CD14-positive monocyte (primary cell): ENCODE data around the gene COL26A1. TPM values are rescaled to one million over a fixed set of nuclear protein-coding genes. Genes with fewer than 3 reads are reported as not detected.
"Not testable (repeated sequence)": the region's sequence is repeated elsewhere in the genome, so short reads cannot be mapped to it uniquely, and the experiment has no call there.

Experiments used
- DNase-seq, 3 donors: peaks; one replicate each; pipeline ENCODE4 v3.0.0-alpha.2; 2011 to 2022
- H2AFZ ChIP-seq: 2 replicates; pipeline ENCODE4 v1.6.0; 2012; ENCODE audit warnings: mild to moderate bottlenecking, low read depth, low read length, inconsistent platforms; ENCODE audit not compliant: insufficient read depth, poor library complexity, severe bottlenecking
- H3K27ac ChIP-seq, 2 donors: 1 replicate in 1 of 2; 2 replicates in 1 of 2; pipeline ENCODE4 v1.5.1; 2012 to 2013; ENCODE audit warnings: low read length in 2 of 2, control low read depth in 1 of 2, inconsistent platforms in 1 of 2, low read depth in 1 of 2, mild to moderate bottlenecking in 1 of 2
- H3K27me3 ChIP-seq, 2 donors: one replicate each; pipeline versions ENCODE4 v1.6.0 to v1.6.1; 2011 to 2013; ENCODE audit warnings: low read length in 2 of 2; ENCODE audit not compliant: control insufficient read depth in 2 of 2, insufficient read depth in 2 of 2
- H3K36me3 ChIP-seq, 2 donors: replicated peaks in 1 of 2; 1 replicate in 1 of 2; 2 replicates in 1 of 2; pipeline versions ENCODE4 v1.5.1 to v1.6.1; 2012 to 2013; ENCODE audit warnings: low read length in 2 of 2, control low read depth in 1 of 2, inconsistent platforms in 1 of 2, mild to moderate bottlenecking in 1 of 2; ENCODE audit not compliant: insufficient read depth in 2 of 2, control insufficient read depth in 1 of 2
- H3K4me1 ChIP-seq, 2 donors: 1 replicate in 1 of 2; 2 replicates in 1 of 2; pipeline versions ENCODE4 v1.5.1 to v1.6.1; 2012 to 2013; ENCODE audit warnings: low read length in 2 of 2, control low read depth in 1 of 2, inconsistent platforms in 1 of 2, mild to moderate bottlenecking in 1 of 2, moderate library complexity in 1 of 2; ENCODE audit not compliant: insufficient read depth in 2 of 2, control insufficient read depth in 1 of 2
- H3K4me2 ChIP-seq: replicated peaks from 2 replicates; pipeline ENCODE3; 2012; ENCODE audit warnings: low read length, moderate library complexity, mild to moderate bottlenecking; ENCODE audit not compliant: poor library complexity, severe bottlenecking; ENCODE audit errors: extremely low read depth
- H3K4me3 ChIP-seq, 3 experiments: fragments of 200-600 bp in 1 of 3; sonication (generic) in 1 of 3; replicated peaks in 1 of 3; 1 replicate in 2 of 3; 2 replicates in 1 of 3; pipeline ENCODE4 v1.5.1; 2011 to 2013; ENCODE audit warnings: low read length in 3 of 3, mild to moderate bottlenecking in 3 of 3, control low read depth in 2 of 3, low read depth in 2 of 3, inconsistent platforms in 1 of 3, moderate library complexity in 1 of 3
- H3K79me2 ChIP-seq: 2 replicates; pipeline ENCODE4 v1.6.0; 2012; ENCODE audit warnings: mild to moderate bottlenecking, control low read depth, inconsistent platforms, low read length, moderate library complexity; ENCODE audit not compliant: insufficient read depth
- H3K9ac ChIP-seq: 2 replicates; pipeline ENCODE4 v1.6.0; 2017; ENCODE audit warnings: low read length, mild to moderate bottlenecking; ENCODE audit not compliant: insufficient read depth, poor library complexity, severe bottlenecking
- H3K9me3 ChIP-seq, 2 donors: replicated peaks in 1 of 2; 1 replicate in 1 of 2; 2 replicates in 1 of 2; pipeline versions ENCODE4 v1.5.1 to v1.6.1; 2012 to 2013; ENCODE audit warnings: low read length in 2 of 2, control low read depth in 1 of 2; ENCODE audit not compliant: control insufficient read depth in 1 of 2, insufficient read depth in 1 of 2
- H4K20me1 ChIP-seq: 2 replicates; pipeline ENCODE4 v1.6.0; 2012; ENCODE audit warnings: mild to moderate bottlenecking, low read length, control low read depth, moderate library complexity; ENCODE audit not compliant: insufficient read depth
- H3K27ac Mint-ChIP-seq, 7 donors: one replicate each; pipeline ENCODE4 v1.8.0; 2020; ENCODE audit warnings: mild to moderate bottlenecking in 7 of 7, mixed read lengths in 7 of 7, moderate library complexity in 6 of 7, inconsistent platforms in 2 of 7
- H3K27me3 Mint-ChIP-seq, 3 donors: one replicate each; pipeline ENCODE4 v1.8.0; 2021 to 2022; ENCODE audit warnings: low read depth in 3 of 3, mild to moderate bottlenecking in 3 of 3, mixed read lengths in 3 of 3, moderate library complexity in 3 of 3, inconsistent platforms in 1 of 3
- H3K36me3 Mint-ChIP-seq, 2 donors: one replicate each; pipeline ENCODE4 v1.8.0; 2020; ENCODE audit warnings: mixed read lengths in 2 of 2, inconsistent platforms in 1 of 2, mild to moderate bottlenecking in 1 of 2
- H3K4me1 Mint-ChIP-seq: one replicate; pipeline ENCODE4 v1.8.0; 2020; ENCODE audit warnings: mild to moderate bottlenecking, mixed read lengths
- H3K4me3 Mint-ChIP-seq, 2 donors: one replicate each; pipeline ENCODE4 v1.8.0; 2020; ENCODE audit warnings: mild to moderate bottlenecking in 2 of 2, mixed read lengths in 2 of 2, moderate library complexity in 1 of 2
- H3K9me3 Mint-ChIP-seq, 7 donors: one replicate each; pipeline ENCODE4 v1.8.0; 2020 to 2022; ENCODE audit warnings: mixed read lengths in 7 of 7, mild to moderate bottlenecking in 6 of 7, moderate library complexity in 6 of 7, inconsistent platforms in 2 of 7
- CTCF ChIP-seq: fragments of 200-600 bp; IDR thresholded peaks from one replicate; pipeline ENCODE4 v1.8.0; 2022; ENCODE audit warnings: antibody characterized with exemption, mild to moderate bottlenecking
- WGBS: methylation state at CpG from one replicate; pipeline ENCODE4 v1.1.5; 2013; ENCODE audit warnings: missing lambda C conversion rate; ENCODE audit not compliant: insufficient coverage; 5-methylcytosine and 5-hydroxymethylcytosine counted together
- intact Hi-C, 2 donors: fragments of 100-400 bp; cut with micrococcal nuclease; formaldehyde crosslinking; loops; one replicate each; pipeline versions ENCODE4 v1.15.0 to v1.15.1; 2023
- polyA plus RNA-seq, 3 donors: library from polyadenylated mRNA; depleted of rRNA in 1 of 3; unstranded in 2 of 3; stranded (reverse) in 1 of 3; fragments of 300-500 nt in 2 of 3; fragments of >200 nt in 1 of 3; fragmentation: Illumina TruSeq in 2 of 3; gene quantifications; 1 replicate in 2 of 3; 2 replicates in 1 of 3; pipeline ENCODE4 v1.2.3, GENCODE V29; 2012 to 2021

COL26A1 gene
- polyA plus RNA-seq, 3 donors = not detected

GRCh38 chr7:101470668-101471487 lies 108.2 kb downstream of the COL26A1 start:
- no peak for DNase-seq
- Histone ChIP-seq H3K9ac (no peak overlapping the region), H3K4me3 (no peak overlapping the region), H2AFZ (no peak overlapping the region), H3K79me2 (no peaks in the 10 kb centered on the region), H3K9me3 (no peaks in the 10 kb centered on the region), H3K4me2 (no peak overlapping the region), H3K27me3 (no peaks in the 10 kb centered on the region), H3K27ac (no peak overlapping the region), H3K36me3 (no peaks in the 10 kb centered on the region), H4K20me1 (no peaks in the 10 kb centered on the region), H3K4me1 (no peaks in the 10 kb centered on the region)
- Mint-ChIP-seq H3K27ac (peak overlapping the region in 1 of 7 donors; percentile 21), H3K27me3 (peaks cover 0 to 2% (median 0%) of the 10 kb centered on the region in 3 donors), H3K36me3 (no peaks in the 10 kb centered on the region), H3K4me1 (peaks cover 7% of the 10 kb centered on the region), H3K4me3 (no peak overlapping the region), H3K9me3 (peaks cover 0 to 2% (median 0%) of the 10 kb centered on the region in 7 donors)
- WGBS = 93% methylated on average over 2 of the region's 9 CpGs
- no peak for TF ChIP-seq CTCF
- intact Hi-C loops = no loop called here

DNA sequence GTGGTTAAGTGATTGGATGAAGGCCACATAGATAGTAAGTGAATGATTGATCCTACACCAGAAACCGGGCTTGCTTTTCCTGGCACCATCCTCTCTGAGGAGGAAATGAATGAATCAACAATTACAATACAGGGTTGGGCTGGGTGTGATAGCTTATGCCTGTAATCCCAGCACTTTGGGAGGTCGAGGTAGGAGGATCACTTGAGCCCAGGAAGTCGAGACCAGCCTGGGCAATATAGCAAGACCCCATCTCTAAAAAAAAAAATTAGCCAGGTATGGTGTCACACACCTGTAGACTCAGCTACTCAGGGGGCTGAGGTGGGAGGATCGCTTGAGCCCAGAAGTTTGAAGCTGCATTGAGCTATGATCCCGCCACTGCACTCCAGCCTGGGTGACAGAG lies 111.5 kb downstream of the COL26A1 start:
- intact Hi-C loops = no loop called here
- H3K9me3 Mint-ChIP-seq = peaks cover 0 to 8% (median 5%) of the 10 kb centered on the region in 7 donors
- peaks cover 0 to 2% (median 0%) of the 10 kb centered on the region in 3 donors for H3K27me3 Mint-ChIP-seq
- Histone ChIP-seq H4K20me1 (no peaks in the 10 kb centered on the region), H2AFZ (no peak overlapping the region), H3K4me3 (no peak overlapping the region), H3K27me3 (no peaks in the 10 kb centered on the region), H3K36me3 (no peaks in the 10 kb centered on the region), H3K9me3 (peaks cover 4 to 7% of the 10 kb centered on the region in 2 donors), H3K9ac (no peak overlapping the region), H3K4me1 (no peaks in the 10 kb centered on the region), H3K4me2 (no peak overlapping the region), H3K79me2 (no peaks in the 10 kb centered on the region), H3K27ac (no peak overlapping the region)
- DNase-seq = no peak
- no peaks in the 10 kb centered on the region for H3K4me1 Mint-ChIP-seq
- WGBS = no CpG with 5 or more reads among the region's 5 CpGs
- H3K36me3 Mint-ChIP-seq = no peaks in the 10 kb centered on the region
- no peak overlapping the region for H3K27ac Mint-ChIP-seq
- H3K4me3 Mint-ChIP-seq = no peak overlapping the region
- no peak for TF ChIP-seq CTCF

DNA sequence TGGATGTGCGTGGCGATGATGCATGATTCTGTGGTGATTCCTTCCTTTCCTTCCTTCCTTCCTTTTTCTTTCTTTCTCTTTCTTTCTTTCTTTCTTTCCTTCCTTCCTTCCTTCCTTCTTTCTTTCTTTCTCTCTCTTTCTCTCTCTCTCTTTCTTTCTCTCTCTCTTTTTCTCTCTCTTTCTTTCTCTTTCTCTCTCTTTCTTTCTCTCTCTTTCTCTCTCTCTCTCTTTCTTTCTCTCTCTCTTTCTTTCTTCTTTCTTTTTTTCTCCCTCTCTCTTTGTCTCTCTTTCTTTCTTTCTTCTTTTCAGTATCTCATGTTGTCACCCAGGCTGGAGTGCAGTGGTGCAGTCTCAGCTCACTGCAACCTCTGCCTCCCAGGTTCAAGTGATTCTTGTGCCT lies 113.0 kb downstream of the COL26A1 start:
- H3K4me3 Mint-ChIP-seq, H3K27me3 ChIP-seq, H3K9me3 ChIP-seq, H2AFZ ChIP-seq, H3K27ac Mint-ChIP-seq, H3K27ac ChIP-seq, H3K36me3 ChIP-seq, H4K20me1 ChIP-seq, intact Hi-C loops, H3K79me2 ChIP-seq, H3K4me3 ChIP-seq, H3K9ac ChIP-seq, DNase-seq, H3K4me1 Mint-ChIP-seq, H3K36me3 Mint-ChIP-seq, H3K27me3 Mint-ChIP-seq, H3K4me2 ChIP-seq, H3K4me1 ChIP-seq: not testable (repeated sequence)
- WGBS = no CpG with 5 or more reads among the region's 2 CpGs
- H3K9me3 Mint-ChIP-seq = peaks cover 5 to 17% (median 13%) of the 10 kb centered on the region in 7 donors
